AML-193 (cell line): ENCODE measurements around the gene UMAD1.

Experiments used
- DNase-seq, 2 experiments: peaks; one replicate each; lab custom pipeline; 2025; lab: John Stamatoyannopoulos, UW

UMAD1 gene

GRCh38 chr7:7883394-7883793, 242.8 kb downstream of the UMAD1 start:
- no peak for DNase-seq

- DNase-seq = no peak
Measured at GRCh38 chr7:7884855-7885254, 244.3 kb downstream of the UMAD1 start.

- DNase-seq = no peak
Measured at GRCh38 chr7:7889791-7890568, 249.4 kb downstream of the UMAD1 start.

- DNase-seq = no peak
Measured at GRCh38 chr7:7895004-7895650, 254.6 kb downstream of the UMAD1 start.

GRCh38 chr7:7895754-7896153, 255.2 kb downstream of the UMAD1 start:
- DNase-seq = no peak

GRCh38 chr7:7897509-7897908, 257.0 kb downstream of the UMAD1 start:
- no peak for DNase-seq

- no peak for DNase-seq
Measured at GRCh38 chr7:7897949-7898515, 257.5 kb downstream of the UMAD1 start.

- no peak for DNase-seq
Measured at GRCh38 chr7:7902845-7903244, 262.3 kb downstream of the UMAD1 start.

GRCh38 chr7:7907306-7907705, 266.8 kb downstream of the UMAD1 start:
- DNase-seq = no peak

GRCh38 chr7:7908622-7909145, 268.1 kb downstream of the UMAD1 start:
- no peak for DNase-seq

- DNase-seq = no peak
Measured at GRCh38 chr7:7909376-7909775, 268.8 kb downstream of the UMAD1 start.

GRCh38 chr7:7911369-7912123, 271.0 kb downstream of the UMAD1 start:
- DNase-seq = no peak

GRCh38 chr7:7912937-7913336, 272.4 kb downstream of the UMAD1 start:
- DNase-seq = no peak

GRCh38 chr7:7913504-7913903, 273.0 kb downstream of the UMAD1 start:
- DNase-seq = no peak

GRCh38 chr7:7914547-7914946, 274.0 kb downstream of the UMAD1 start:
- DNase-seq = no peak

- DNase-seq = no peak
Measured at GRCh38 chr7:7916064-7916463, 275.5 kb downstream of the UMAD1 start.

- no peak for DNase-seq
Measured at GRCh38 chr7:7917593-7917992, 277.0 kb downstream of the UMAD1 start.

GRCh38 chr7:7918736-7919448, 278.3 kb downstream of the UMAD1 start:
- no peak for DNase-seq

- no peak for DNase-seq
Measured at GRCh38 chr7:7919449-7919945, 278.9 kb downstream of the UMAD1 start.

GRCh38 chr7:7920056-7920455, 279.5 kb downstream of the UMAD1 start:
- DNase-seq = no peak

GRCh38 chr7:7920481-7920880, 279.9 kb downstream of the UMAD1 start:
- no peak for DNase-seq

- DNase-seq = no peak
Measured at GRCh38 chr7:7921830-7922229, 281.3 kb downstream of the UMAD1 start.
